Body of pancreas (tissue), 4 donors: ENCODE results near the gene MEX3B.

ENCODE experiments used
- POLR2A ChIP-seq, 3 donors: fragments of 450-650 bp; IDR thresholded peaks; one replicate each; pipeline ENCODE4 v1.6.1; 2016; ENCODE audit warnings: antibody characterized with exemption in 3 of 3, mild to moderate bottlenecking in 2 of 3
- TF ChIP-seq, protein P1 (sequence below), 7 experiments: fragments of 450-650 bp in 4 of 7; fragments of 200-600 bp in 3 of 7; sonication (generic) in 3 of 7; IDR thresholded peaks; one replicate each; pipeline ENCODE4 v1.5.1; 2016 to 2019; ENCODE audit warnings: antibody characterized with exemption in 7 of 7

DNA sequence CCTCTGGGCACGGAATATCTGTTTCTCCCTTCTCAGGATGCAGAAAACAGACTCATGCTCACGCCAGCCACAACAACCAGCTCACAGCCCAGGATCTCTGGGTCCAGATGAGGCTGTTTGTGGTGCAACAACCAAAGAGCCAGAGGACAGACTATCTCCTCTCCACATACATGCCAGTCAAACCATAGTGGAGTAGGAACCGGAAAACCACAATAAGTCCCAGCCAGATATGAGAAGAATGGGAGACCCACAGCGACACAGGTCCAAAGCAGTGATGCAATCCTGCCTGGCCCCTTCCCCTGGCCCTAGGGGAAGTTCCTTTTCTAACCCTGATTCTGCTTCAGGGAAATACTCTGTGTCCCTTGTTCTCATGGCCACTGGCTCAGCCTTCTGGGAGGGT lies 27.6 kb downstream of the MEX3B start:
- TF ChIP-seq POLR2A (IDR thresholded peaks at IDR 0.05), result no peak
- TF ChIP-seq, protein P1, sequence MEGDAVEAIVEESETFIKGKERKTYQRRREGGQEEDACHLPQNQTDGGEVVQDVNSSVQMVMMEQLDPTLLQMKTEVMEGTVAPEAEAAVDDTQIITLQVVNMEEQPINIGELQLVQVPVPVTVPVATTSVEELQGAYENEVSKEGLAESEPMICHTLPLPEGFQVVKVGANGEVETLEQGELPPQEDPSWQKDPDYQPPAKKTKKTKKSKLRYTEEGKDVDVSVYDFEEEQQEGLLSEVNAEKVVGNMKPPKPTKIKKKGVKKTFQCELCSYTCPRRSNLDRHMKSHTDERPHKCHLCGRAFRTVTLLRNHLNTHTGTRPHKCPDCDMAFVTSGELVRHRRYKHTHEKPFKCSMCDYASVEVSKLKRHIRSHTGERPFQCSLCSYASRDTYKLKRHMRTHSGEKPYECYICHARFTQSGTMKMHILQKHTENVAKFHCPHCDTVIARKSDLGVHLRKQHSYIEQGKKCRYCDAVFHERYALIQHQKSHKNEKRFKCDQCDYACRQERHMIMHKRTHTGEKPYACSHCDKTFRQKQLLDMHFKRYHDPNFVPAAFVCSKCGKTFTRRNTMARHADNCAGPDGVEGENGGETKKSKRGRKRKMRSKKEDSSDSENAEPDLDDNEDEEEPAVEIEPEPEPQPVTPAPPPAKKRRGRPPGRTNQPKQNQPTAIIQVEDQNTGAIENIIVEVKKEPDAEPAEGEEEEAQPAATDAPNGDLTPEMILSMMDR (IDR thresholded peaks at IDR 0.05), result no peak
